Common myeloid progenitor, CD34-positive (primary cell): ENCODE data around the gene CXorf38.

Experiments used
- CTCF ChIA-PET: fragments of 350-600 bp; sonication (Branson Sonifier 250); formaldehyde crosslinking; loops from one replicate; lab custom pipeline; 2021; ENCODE audit warnings: antibody characterized with exemption; lab: Charles Lee
- POLR2A ChIA-PET: fragments of 350-600 bp; sonication (Branson Sonifier 250); formaldehyde crosslinking; loops from one replicate; lab custom pipeline; 2021; ENCODE audit warnings: antibody characterized with exemption; lab: Charles Lee
- DNase-seq, 3 donors: peaks; one replicate each; pipeline versions ENCODE4 v3.0.0 to v3.0.0-alpha.2; 2013
- H3K27ac ChIP-seq, 2 experiments: 1 replicate in 1 of 2; 2 replicates in 1 of 2; pipeline ENCODE4 v1.7.0; 2013; ENCODE audit warnings: inconsistent platforms in 2 of 2, low read length in 2 of 2, mild to moderate bottlenecking in 2 of 2, low read depth in 1 of 2, moderate library complexity in 1 of 2; ENCODE audit not compliant: severe bottlenecking in 2 of 2, insufficient read depth in 1 of 2, poor library complexity in 1 of 2
- H3K27me3 ChIP-seq, 5 experiments: replicated peaks in 2 of 5; 1 replicate in 3 of 5; 2 replicates in 2 of 5; pipeline versions ENCODE4 v1.6.1 to v1.7.0; 2013; ENCODE audit warnings: low read length in 4 of 5, mild to moderate bottlenecking in 2 of 5, moderate library complexity in 2 of 5, inconsistent platforms in 1 of 5; ENCODE audit not compliant: insufficient read depth in 5 of 5, control insufficient read depth in 4 of 5
- H3K36me3 ChIP-seq, 4 experiments: 1 replicate in 2 of 4; 2 replicates in 2 of 4; pipeline versions ENCODE4 v1.6.1 to v1.7.0; 2013; ENCODE audit warnings: low read length in 3 of 4, control low read depth in 1 of 4, mild to moderate bottlenecking in 1 of 4; ENCODE audit not compliant: control insufficient read depth in 4 of 4, insufficient read depth in 4 of 4
- H3K4me1 ChIP-seq, 4 experiments: 1 replicate in 3 of 4; 2 replicates in 1 of 4; pipeline versions ENCODE4 v1.6.1 to v1.7.1; 2013; ENCODE audit warnings: low read length in 3 of 4, mild to moderate bottlenecking in 3 of 4, control low read depth in 1 of 4, inconsistent platforms in 1 of 4, moderate library complexity in 1 of 4; ENCODE audit not compliant: control insufficient read depth in 4 of 4, insufficient read depth in 4 of 4; ENCODE audit errors: control extremely low read depth in 1 of 4
- H3K4me3 ChIP-seq, 7 experiments: 1 replicate in 4 of 7; 2 replicates in 3 of 7; pipeline versions ENCODE4 v1.5.1 to v1.7.0; 2013; ENCODE audit warnings: mild to moderate bottlenecking in 7 of 7, low read length in 6 of 7, moderate library complexity in 6 of 7, inconsistent platforms in 2 of 7, low read depth in 2 of 7, control low read depth in 1 of 7; ENCODE audit not compliant: insufficient read depth in 4 of 7, control insufficient read depth in 1 of 7; ENCODE audit errors: extremely low read depth in 1 of 7
- H3K9me3 ChIP-seq, 5 experiments: 1 replicate in 4 of 5; 2 replicates in 1 of 5; pipeline versions ENCODE4 v1.6.1 to v1.7.1; 2013; ENCODE audit warnings: low read length in 4 of 5, mild to moderate bottlenecking in 2 of 5, inconsistent platforms in 1 of 5, low read depth in 1 of 5, moderate library complexity in 1 of 5; ENCODE audit not compliant: control insufficient read depth in 4 of 5, insufficient read depth in 2 of 5; ENCODE audit errors: control extremely low read depth in 1 of 5
- WGBS: methylation state at CpG from one replicate; pipeline ENCODE4 v1.1.5; 2013; ENCODE audit not compliant: insufficient coverage; 5-methylcytosine and 5-hydroxymethylcytosine counted together

The CXorf38 gene

DNA sequence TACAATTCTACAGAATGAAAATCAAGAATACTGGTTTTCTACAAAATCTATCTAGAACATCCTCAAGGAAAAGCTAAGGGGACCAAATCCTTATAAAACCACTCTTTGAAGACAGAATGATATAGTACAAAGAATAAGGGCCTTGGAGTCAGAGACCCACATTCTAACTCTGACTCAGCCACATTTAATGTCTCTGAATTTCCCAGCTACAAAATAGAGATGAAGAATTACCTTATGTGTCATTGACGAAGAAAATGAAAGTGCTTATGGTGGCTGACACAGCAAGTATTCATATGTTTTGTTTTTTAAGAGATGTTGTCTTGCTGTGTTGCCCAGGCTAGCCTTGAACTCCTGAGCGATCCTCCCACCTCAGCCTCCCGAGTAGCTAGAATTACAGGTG, 35.9 kb upstream of the CXorf38 start:
- DNase-seq = no peak
- Histone ChIP-seq H3K36me3 (peaks cover 9 to 43% (median 18%) of the 10 kb centered on the region in 4 experiments), H3K4me3 (no peak overlapping the region), H3K4me1 (no peaks in the 10 kb centered on the region), H3K9me3 (no peaks in the 10 kb centered on the region), H3K27me3 (peaks cover 0 to 21% (median 0%) of the 10 kb centered on the region in 5 experiments), H3K27ac (no peak overlapping the region)
- POLR2A ChIA-PET = no interaction called here
- CTCF ChIA-PET = interaction anchor here (1.0 kb wide), 1 partner anchor 19 kb away, joined by 3 read pairs; no protein-coding TSS in a partner anchor
- 90% methylated on average over 2 of the region's 3 CpGs for WGBS

DNA sequence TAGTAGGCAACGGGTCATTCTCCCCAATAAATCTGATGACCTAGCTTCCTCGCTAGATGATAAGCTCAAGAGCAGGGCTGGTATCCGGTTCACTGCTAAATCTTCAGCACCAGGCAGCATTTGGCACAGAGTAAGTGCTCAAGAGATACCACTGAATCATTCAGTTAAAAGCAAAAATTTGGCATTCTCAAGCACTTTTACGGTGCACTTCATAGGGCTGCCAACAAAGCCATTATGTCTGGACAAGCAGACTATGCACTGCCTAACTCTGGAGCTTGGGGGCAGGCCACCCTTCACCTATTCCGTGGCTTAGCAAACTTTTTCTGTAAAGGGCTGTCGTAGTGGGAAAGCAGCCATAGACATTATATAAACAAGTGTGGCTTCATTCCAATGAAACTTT, 23.8 kb upstream of the CXorf38 start:
- no peak for DNase-seq
- Histone ChIP-seq H3K36me3 (peaks cover 7 to 52% (median 25%) of the 10 kb centered on the region in 4 experiments), H3K4me3 (no peak overlapping the region), H3K4me1 (no peaks in the 10 kb centered on the region), H3K27ac (no peak overlapping the region), H3K9me3 (no peaks in the 10 kb centered on the region), H3K27me3 (peaks cover 0 to 13% (median 0%) of the 10 kb centered on the region in 5 experiments)
- 75% methylated on average over 5 of the region's 6 CpGs for WGBS
- CTCF ChIA-PET = no interaction called here
- POLR2A ChIA-PET = no interaction called here

DNA sequence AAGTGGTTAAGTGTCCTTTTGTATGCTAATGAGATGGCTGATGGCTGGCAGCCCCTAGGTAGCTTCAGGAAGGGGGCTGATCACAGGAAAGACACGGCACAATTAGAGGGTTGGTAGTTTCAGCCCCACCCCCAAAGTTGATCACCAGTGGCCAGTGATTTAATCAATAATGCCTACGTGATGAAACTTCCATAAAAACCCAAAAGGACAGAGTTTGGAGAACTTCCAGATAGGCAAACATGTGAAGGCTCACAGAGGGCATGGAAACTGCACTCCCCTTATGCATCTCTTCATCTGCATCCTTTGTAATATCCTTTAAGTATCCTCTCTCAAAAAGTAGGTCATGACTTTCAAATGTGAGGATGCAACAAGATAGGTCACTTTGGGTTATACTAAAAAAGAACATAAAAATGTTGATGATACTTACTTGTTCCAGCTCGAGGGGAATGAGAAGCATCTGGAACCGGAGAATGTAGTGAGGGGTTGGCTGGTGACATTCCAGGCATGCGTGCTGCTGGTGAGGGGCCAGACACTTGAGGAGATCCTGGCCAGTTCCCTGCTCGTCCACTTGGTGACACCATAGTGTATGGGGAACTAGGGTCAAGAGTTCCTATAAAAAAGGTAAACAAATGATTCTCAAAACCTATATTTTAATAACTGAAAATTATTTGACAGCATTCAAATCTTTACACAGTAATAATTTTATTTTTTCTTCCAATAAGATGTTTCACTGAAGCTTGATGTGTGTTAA, 16.7 kb upstream of the CXorf38 start:
- H3K27ac ChIP-seq = no peak overlapping the region
- no peak for DNase-seq
- H3K9me3 ChIP-seq = no peaks in the 10 kb centered on the region
- POLR2A ChIA-PET = interaction anchor here (0.6 to 0.7 kb wide), 2 partner anchors 53 to 207 kb away, joined by 3 read pairs; no protein-coding TSS in a partner anchor
- H3K27me3 ChIP-seq = peaks cover 0 to 1% (median 0%) of the 10 kb centered on the region in 5 experiments
- H3K36me3 ChIP-seq = peaks cover 4 to 41% (median 14%) of the 10 kb centered on the region in 4 experiments
- no peaks in the 10 kb centered on the region for H3K4me1 ChIP-seq
- H3K4me3 ChIP-seq = no peak overlapping the region
- WGBS = 81% methylated on average over 4 of the region's 6 CpGs
- CTCF ChIA-PET = interaction anchor here (0.9 to 1.3 kb wide), 3 partner anchors 13 to 129 kb away, joined by 3 read pairs; no protein-coding TSS in a partner anchor

DNA sequence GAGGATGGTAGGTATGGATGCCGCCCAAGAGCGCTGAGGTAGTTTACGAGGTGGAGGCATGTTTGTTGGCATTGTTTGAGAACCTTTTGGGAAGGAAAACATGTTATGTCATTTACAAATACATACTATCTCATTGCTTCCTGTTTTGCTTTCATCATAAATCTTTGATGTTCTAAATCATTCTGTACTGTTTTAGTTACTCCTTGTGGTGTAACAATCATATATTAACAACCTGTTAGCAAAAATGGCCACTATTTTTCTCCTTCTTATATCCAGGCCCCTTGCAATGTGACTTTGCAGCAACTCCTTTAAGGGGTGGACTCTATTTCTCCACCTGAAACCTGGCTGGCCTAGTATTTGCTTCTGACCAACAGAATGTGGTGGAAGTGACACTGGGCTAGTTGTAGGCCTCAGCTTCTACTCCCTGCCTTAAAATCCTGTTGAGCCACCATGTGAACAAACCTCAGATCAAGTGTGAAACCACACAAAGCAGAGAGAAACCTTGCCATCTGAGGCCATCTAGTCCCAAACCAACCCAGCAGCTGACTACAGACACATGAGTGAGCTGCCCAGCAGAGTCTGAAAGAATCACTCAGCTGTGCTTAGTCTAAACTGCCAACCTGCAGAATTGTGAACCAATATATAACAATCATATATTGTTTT, 15.8 kb upstream of the CXorf38 start:
- no peaks in the 10 kb centered on the region for H3K27me3 ChIP-seq
- peaks cover 4 to 43% (median 12%) of the 10 kb centered on the region in 4 experiments for H3K36me3 ChIP-seq
- DNase-seq = no peak
- CTCF ChIA-PET = interaction anchor here (0.9 to 1.3 kb wide), 3 partner anchors 12 to 130 kb away, joined by 3 read pairs; no protein-coding TSS in a partner anchor
- WGBS = no CpG with 5 or more reads among the region's 3 CpGs
- no peaks in the 10 kb centered on the region for H3K4me1 ChIP-seq
- H3K9me3 ChIP-seq = no peaks in the 10 kb centered on the region
- POLR2A ChIA-PET = interaction anchor here (0.6 kb wide), 1 partner anchor 54 kb away, joined by 3 read pairs; no protein-coding TSS in a partner anchor
- H3K4me3 ChIP-seq = no peak overlapping the region
- H3K27ac ChIP-seq = no peak overlapping the region

DNA sequence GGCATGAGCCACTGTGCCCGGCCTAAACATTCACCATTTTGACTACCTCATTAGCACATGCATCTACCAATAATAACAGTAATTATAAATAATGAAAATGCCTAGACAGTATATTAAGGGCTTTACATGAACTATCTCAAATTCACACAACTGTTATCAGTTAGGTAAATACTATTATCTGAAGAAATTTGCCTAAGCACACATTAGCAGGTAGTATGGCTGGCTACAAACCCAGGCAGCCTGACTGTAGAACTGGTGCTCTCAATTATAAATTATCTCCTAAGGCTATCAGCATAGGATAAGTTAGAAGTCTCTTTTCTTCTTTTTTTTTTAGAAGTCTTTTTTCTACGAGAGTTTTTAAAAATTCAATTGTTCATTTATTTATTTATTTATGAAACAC, 14.1 kb upstream of the CXorf38 start:
- CTCF ChIA-PET = no interaction called here

DNA sequence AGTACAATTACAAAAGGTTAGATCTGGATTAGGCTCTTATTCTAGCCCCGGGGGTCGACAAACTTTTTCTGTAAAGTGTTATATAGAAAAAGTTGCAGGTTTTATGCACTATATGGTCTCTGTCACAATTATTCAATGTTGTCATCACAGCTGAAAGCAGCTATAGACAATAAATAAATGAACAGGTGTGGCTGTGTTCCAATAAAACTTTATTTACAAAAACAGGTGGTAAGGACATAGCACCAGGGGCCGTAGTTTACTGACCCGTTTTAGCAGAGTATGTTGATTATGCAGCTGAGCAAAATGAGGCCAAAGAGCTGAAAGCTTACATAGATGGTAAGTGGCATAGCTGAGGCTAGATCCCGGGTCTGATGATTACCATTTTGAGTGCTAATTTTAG, 13.0 kb upstream of the CXorf38 start:
- no peak for DNase-seq
- H3K4me1 ChIP-seq = no peaks in the 10 kb centered on the region
- no peaks in the 10 kb centered on the region for H3K9me3 ChIP-seq
- WGBS = 100% methylated on average over 4 of the region's 5 CpGs
- CTCF ChIA-PET = no interaction called here
- H3K4me3 ChIP-seq = no peak overlapping the region
- H3K27me3 ChIP-seq = no peaks in the 10 kb centered on the region
- peaks cover 4 to 42% (median 16%) of the 10 kb centered on the region in 4 experiments for H3K36me3 ChIP-seq
- POLR2A ChIA-PET = no interaction called here
- H3K27ac ChIP-seq = no peak overlapping the region

More for the DNA sequence above, 14.1 kb upstream of the CXorf38 start:
- H3K4me1 ChIP-seq = no peaks in the 10 kb centered on the region
- no peak for DNase-seq
- H3K36me3 ChIP-seq = peaks cover 4 to 40% (median 16%) of the 10 kb centered on the region in 4 experiments
- no peaks in the 10 kb centered on the region for H3K9me3 ChIP-seq
- no peak overlapping the region for H3K27ac ChIP-seq
- POLR2A ChIA-PET = no interaction called here
- no peaks in the 10 kb centered on the region for H3K27me3 ChIP-seq
- H3K4me3 ChIP-seq = no peak overlapping the region
- no CpG with 5 or more reads among the region's 2 CpGs for WGBS
